ENCODE data around the gene NFIX.

GRCh38 chr19:13050274-13050673, 55.0 kb downstream of the NFIX start:
- TF ChIP-seq EP300 (IDR thresholded peaks at IDR 0.05) (no peak), CTCF (IDR thresholded peaks at IDR 0.05) (no peak), POLR2A (IDR thresholded peaks at IDR 0.05) (no peak)

Measured in tibial nerve (tissue), 4 donors.